NCI-H1930 (cell line): ENCODE measurements around the gene SDK1.
"Not testable (repeated sequence)": the region's sequence is repeated elsewhere in the genome, so short reads cannot be mapped to it uniquely, and the experiment has no call there.

ENCODE experiments used
- DNase-seq, 2 experiments: peaks; one replicate each; lab custom pipeline; 2025; lab: John Stamatoyannopoulos, UW

The SDK1 gene

GRCh38 chr7:3537210-3537875, 236.3 kb downstream of the SDK1 start:
- no peak for DNase-seq

- DNase-seq, result no peak
Measured at GRCh38 chr7:3538041-3538440, 237.0 kb downstream of the SDK1 start.

GRCh38 chr7:3540456-3541220, 239.6 kb downstream of the SDK1 start:
- DNase-seq, result no peak

GRCh38 chr7:3544202-3544601, 243.2 kb downstream of the SDK1 start:
- no peak for DNase-seq

GRCh38 chr7:3548815-3549214, 247.8 kb downstream of the SDK1 start:
- DNase-seq, result no peak

GRCh38 chr7:3549601-3550000, 248.5 kb downstream of the SDK1 start:
- DNase-seq, result no peak

- DNase-seq, result no peak
Measured at GRCh38 chr7:3551536-3551935, 250.5 kb downstream of the SDK1 start.

GRCh38 chr7:3552499-3552898, 251.4 kb downstream of the SDK1 start:
- no peak for DNase-seq

GRCh38 chr7:3558400-3558799, 257.3 kb downstream of the SDK1 start:
- DNase-seq, result no peak

GRCh38 chr7:3559278-3559677, 258.2 kb downstream of the SDK1 start:
- DNase-seq, result no peak

GRCh38 chr7:3560495-3560894, 259.4 kb downstream of the SDK1 start:
- DNase-seq, result no peak

- no peak for DNase-seq
Measured at GRCh38 chr7:3561932-3562331, 260.9 kb downstream of the SDK1 start.

- no peak for DNase-seq
Measured at GRCh38 chr7:3564231-3564630, 263.2 kb downstream of the SDK1 start.

GRCh38 chr7:3568516-3568915, 267.5 kb downstream of the SDK1 start:
- DNase-seq, result no peak

- DNase-seq, result no peak
Measured at GRCh38 chr7:3569643-3570042, 268.6 kb downstream of the SDK1 start.

GRCh38 chr7:3573151-3573550, 272.1 kb downstream of the SDK1 start:
- no peak for DNase-seq

GRCh38 chr7:3574386-3574785, 273.3 kb downstream of the SDK1 start:
- no peak for DNase-seq

GRCh38 chr7:3575753-3576531, 274.9 kb downstream of the SDK1 start:
- DNase-seq, result peak; percentile 46 to 64

GRCh38 chr7:3578399-3578798, 277.3 kb downstream of the SDK1 start:
- no peak for DNase-seq

GRCh38 chr7:3579638-3580219, 278.7 kb downstream of the SDK1 start:
- no peak for DNase-seq

GRCh38 chr7:3582145-3582544, 281.1 kb downstream of the SDK1 start:
- not testable (repeated sequence) for DNase-seq

GRCh38 chr7:3585826-3586225, 284.8 kb downstream of the SDK1 start:
- DNase-seq, result no peak

- DNase-seq, result no peak
Measured at GRCh38 chr7:3588341-3588740, 287.3 kb downstream of the SDK1 start.
